NCI-H1092 treated with DMSO at 0.1 percent for 48 hours (cell line): ENCODE results near the gene ARHGAP12.

Experiments
- DNase-seq: peaks from one replicate; lab custom pipeline; 2025; lab: John Stamatoyannopoulos, UW

Gene ARHGAP12

GRCh38 chr10:31949266-31949665 is 20.6 kb upstream of the ARHGAP12 start:
- no peak for DNase-seq

- DNase-seq: no peak
Measured at GRCh38 chr10:31948021-31948420, 19.4 kb upstream of the ARHGAP12 start.

GRCh38 chr10:31947144-31947926 is 18.7 kb upstream of the ARHGAP12 start:
- DNase-seq: peak; percentile 13

- no peak for DNase-seq
Measured at GRCh38 chr10:31945392-31945791, 16.8 kb upstream of the ARHGAP12 start.

- DNase-seq: no peak
Measured at GRCh38 chr10:31944071-31944433, 15.4 kb upstream of the ARHGAP12 start.

- no peak for DNase-seq
Measured at GRCh38 chr10:31942892-31943291, 14.3 kb upstream of the ARHGAP12 start.

- DNase-seq: no peak
Measured at GRCh38 chr10:31942435-31942834, 13.8 kb upstream of the ARHGAP12 start.

GRCh38 chr10:31940839-31941653 is 12.4 kb upstream of the ARHGAP12 start:
- no peak for DNase-seq

- no peak for DNase-seq
Measured at GRCh38 chr10:31939797-31940708, 11.4 kb upstream of the ARHGAP12 start.

- DNase-seq: no peak
Measured at GRCh38 chr10:31937371-31937770, 8.7 kb upstream of the ARHGAP12 start.

- no peak for DNase-seq
Measured at GRCh38 chr10:31936933-31937332, 8.3 kb upstream of the ARHGAP12 start.

GRCh38 chr10:31936086-31936485 is 7.5 kb upstream of the ARHGAP12 start:
- DNase-seq: no peak

GRCh38 chr10:31935678-31936077 is 7.0 kb upstream of the ARHGAP12 start:
- DNase-seq: no peak

GRCh38 chr10:31932838-31933237 is 4.2 kb upstream of the ARHGAP12 start:
- no peak for DNase-seq

GRCh38 chr10:31930856-31931255 is 2.2 kb upstream of the ARHGAP12 start:
- DNase-seq: no peak

GRCh38 chr10:31930023-31930751 is 1.6 kb upstream of the ARHGAP12 start:
- no peak for DNase-seq

GRCh38 chr10:31929261-31930022 is 811 bp upstream of the ARHGAP12 start:
- peak; percentile 18 for DNase-seq

GRCh38 chr10:31927884-31928548 is 615 bp downstream of the ARHGAP12 start:
- DNase-seq: peak; percentile 12

GRCh38 chr10:31927565-31927883 is 1.1 kb downstream of the ARHGAP12 start:
- DNase-seq: no peak

- DNase-seq: no peak
Measured at GRCh38 chr10:31926765-31927564, 1.7 kb downstream of the ARHGAP12 start.
